AG10803 (cell line): ENCODE measurements around the gene SMC1A.
"Not testable (repeated sequence)": the region's sequence is repeated elsewhere in the genome, so short reads cannot be mapped to it uniquely, and the experiment has no call there.

ENCODE experiments used
- DNase-seq: peaks from one replicate; pipeline ENCODE4 v3.0.0; 2010; ENCODE audit warnings: low read depth
- H3K4me3 ChIP-seq: 2 replicates; pipeline ENCODE4 v1.5.1; 2011; ENCODE audit warnings: mild to moderate bottlenecking, low read length, control low read depth
- CTCF ChIP-seq: conservative IDR thresholded peaks from 2 replicates; pipeline ENCODE4 v1.5.1; 2011; ENCODE audit warnings: mild to moderate bottlenecking, low read length, control low read depth, inconsistent platforms

SMC1A gene

GRCh38 chrX:53429755-53430154 is 7.3 kb upstream of the SMC1A start:
- no peak overlapping the region for H3K4me3 ChIP-seq
- DNase-seq, result no peak
- TF ChIP-seq CTCF, result no peak

GRCh38 chrX:53422861-53423306 is 430 bp upstream of the SMC1A start, which contains the start of gene RIBC1:
Gene RIBC1, plus strand, starts transcription at chrX:53422873. Its CDS starts 3,404 bp downstream, at chrX:53426277.
- H3K4me3 ChIP-seq, result peak within 1 kb of the TSS; percentile 74
- no peak for TF ChIP-seq CTCF
- DNase-seq, result peak; percentile 0

- TF ChIP-seq CTCF, result no peak
- DNase-seq, result no peak
Measured at GRCh38 chrX:53421772-53422085, 725 bp downstream of the SMC1A start.

GRCh38 chrX:53421125-53421524 is 1.3 kb downstream of the SMC1A start:
- peak overlapping the region; percentile 74 for H3K4me3 ChIP-seq
- DNase-seq, result no peak
- TF ChIP-seq CTCF, result no peak

More at GRCh38 chrX:53421772-53422085, 725 bp downstream of the SMC1A start:
- peak overlapping the region; percentile 74 for H3K4me3 ChIP-seq

- H3K4me3 ChIP-seq, DNase-seq: not testable (repeated sequence)
Measured at GRCh38 chrX:53420351-53420750, 2.1 kb downstream of the SMC1A start.

GRCh38 chrX:53412446-53412845 is 10.0 kb downstream of the SMC1A start:
- no peak for DNase-seq
- TF ChIP-seq CTCF, result no peak
- no peak overlapping the region for H3K4me3 ChIP-seq

GRCh38 chrX:53403535-53403934 is 18.9 kb downstream of the SMC1A start:
- TF ChIP-seq CTCF, result no peak
- DNase-seq, result no peak
- H3K4me3 ChIP-seq, result no peak overlapping the region

- TF ChIP-seq CTCF, result no peak
- DNase-seq, result no peak
- no peak overlapping the region for H3K4me3 ChIP-seq
Measured at GRCh38 chrX:53398216-53398615, 24.2 kb downstream of the SMC1A start.
